Measurements from ENCODE around the gene KLF7.
A peak's percentile ranks its signal among the peaks of the same experiment; 100 is the strongest.

Gene KLF7

GRCh38 chr2:207115715-207116364 is 49.9 kb downstream of the KLF7 start:
- peak; percentile 12 for TF ChIP-seq CTCF (IDR thresholded peaks at IDR 0.05; ENCODE audit: control insufficient read depth, insufficient read depth, low read depth, low read length, missing control alignments)
- no peak for DNase-seq (ENCODE audit: low read depth)
- H3K4me3 ChIP-seq (ENCODE audit: control insufficient read depth, low read depth, low read length), result no peak overlapping the region

DNA sequence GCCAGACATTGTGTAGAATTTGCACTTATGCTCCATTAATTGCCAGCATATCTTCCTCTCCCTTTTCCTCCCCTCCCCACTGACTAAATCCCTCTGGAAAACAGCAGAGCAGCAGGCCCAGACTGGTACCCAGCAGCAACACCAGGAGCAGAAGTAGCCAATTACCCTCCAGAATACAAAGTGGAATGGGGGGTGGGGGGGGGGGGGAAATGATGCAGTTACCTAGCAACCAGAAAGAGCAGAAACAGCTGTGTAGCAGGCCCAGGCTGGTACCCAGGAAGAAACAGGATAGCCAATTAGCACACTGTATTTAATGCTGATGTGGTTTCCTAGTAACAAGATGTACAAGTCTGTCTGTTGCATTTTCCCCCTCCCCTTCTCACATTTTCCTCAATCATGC is 52.3 kb downstream of the KLF7 start:
- H3K4me3 ChIP-seq (ENCODE audit: control insufficient read depth, low read depth, low read length), result no peak overlapping the region
- no peak for TF ChIP-seq CTCF (IDR thresholded peaks at IDR 0.05; ENCODE audit: control insufficient read depth, insufficient read depth, low read depth, low read length, missing control alignments)
- DNase-seq (ENCODE audit: low read depth), result no peak

GRCh38 chr2:207112785-207113184 is 53.0 kb downstream of the KLF7 start:
- no peak for TF ChIP-seq CTCF (IDR thresholded peaks at IDR 0.05; ENCODE audit: control insufficient read depth, insufficient read depth, low read depth, low read length, missing control alignments)
- H3K4me3 ChIP-seq (ENCODE audit: control insufficient read depth, low read depth, low read length), result no peak overlapping the region
- no peak for DNase-seq (ENCODE audit: low read depth)

GRCh38 chr2:207112383-207112782 is 53.4 kb downstream of the KLF7 start:
- no peak for TF ChIP-seq CTCF (IDR thresholded peaks at IDR 0.05; ENCODE audit: control insufficient read depth, insufficient read depth, low read depth, low read length, missing control alignments)

DNA sequence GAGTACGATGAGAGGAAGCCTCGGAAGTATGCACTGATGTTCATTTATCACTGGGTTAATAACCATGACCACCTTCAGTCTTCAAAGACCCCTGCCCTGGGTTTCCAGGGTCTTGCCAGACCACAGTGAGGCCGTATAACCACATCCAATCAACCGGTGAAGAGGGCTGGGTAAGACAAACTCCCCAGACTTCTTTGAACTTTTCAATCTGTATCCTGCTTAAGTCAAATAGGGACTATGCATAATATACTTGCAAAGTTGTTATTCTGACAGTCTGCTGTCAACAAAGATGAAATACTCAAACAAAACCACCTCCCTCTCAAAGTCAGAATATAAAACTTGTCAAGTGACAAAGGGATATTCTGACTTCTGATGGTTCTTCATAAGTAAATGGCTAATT is 54.0 kb downstream of the KLF7 start:
- no peak for DNase-seq (ENCODE audit: low read depth)
- no peak overlapping the region for H3K4me3 ChIP-seq (ENCODE audit: control insufficient read depth, low read depth, low read length)
- no peak for TF ChIP-seq CTCF (IDR thresholded peaks at IDR 0.05; ENCODE audit: control insufficient read depth, insufficient read depth, low read depth, low read length, missing control alignments)

More at GRCh38 chr2:207112383-207112782, 53.4 kb downstream of the KLF7 start:
- no peak for DNase-seq (ENCODE audit: low read depth)
- H3K4me3 ChIP-seq (ENCODE audit: control insufficient read depth, low read depth, low read length), result no peak overlapping the region

DNA sequence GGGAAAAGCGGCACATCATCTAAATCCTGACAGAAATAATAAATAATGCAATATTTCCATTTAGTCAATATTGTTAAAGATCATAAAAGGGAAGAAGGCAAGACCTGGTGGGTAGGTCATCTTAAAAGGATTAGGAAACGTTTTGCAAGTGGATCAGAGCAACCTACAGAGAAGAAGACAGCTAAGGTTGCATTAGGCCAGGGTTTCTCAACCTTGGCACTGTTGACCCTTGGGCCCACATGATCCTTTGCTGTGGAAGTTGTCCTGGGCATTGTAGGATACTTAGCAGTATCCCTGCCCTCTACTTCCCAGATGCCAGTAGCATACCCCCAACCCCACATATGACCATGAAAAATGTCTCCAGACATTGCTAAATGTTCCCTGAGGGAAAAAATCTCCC is 55.0 kb downstream of the KLF7 start:
- TF ChIP-seq CTCF (IDR thresholded peaks at IDR 0.05; ENCODE audit: control insufficient read depth, insufficient read depth, low read depth, low read length, missing control alignments), result no peak
- H3K4me3 ChIP-seq (ENCODE audit: control insufficient read depth, low read depth, low read length), result no peak overlapping the region
- DNase-seq (ENCODE audit: low read depth), result no peak
